NCI-H460 (cell line): ENCODE results near the gene ZFAND6. TPM values are rescaled to one million over a fixed set of nuclear protein-coding genes. Genes with fewer than 3 reads are reported as not detected.
"Not testable (repeated sequence)": the region's sequence is repeated elsewhere in the genome, so short reads cannot be mapped to it uniquely, and the experiment has no call there.

Experiments used
- DNase-seq: peaks from one replicate; pipeline ENCODE4 v3.0.0-alpha.2; 2016; ENCODE audit warnings: low read depth; ENCODE audit errors: extremely low read depth
- total RNA-seq: library from RNA; depleted of rRNA; stranded (reverse); fragments of >200 nt; shearing (Covaris generic); gene quantifications from 2 replicates; pipeline ENCODE4 v1.2.3, GENCODE V29; 2014

The ZFAND6 gene
- total RNA-seq, 1 experiment from 2014 or later: 91.6 TPM

- no peak for DNase-seq
Observed at GRCh38 chr15:80136854-80137253, 77.4 kb downstream of the ZFAND6 start.

GRCh38 chr15:80138961-80139360 is 79.5 kb downstream of the ZFAND6 start:
- no peak for DNase-seq

GRCh38 chr15:80140909-80141308 is 81.4 kb downstream of the ZFAND6 start:
- DNase-seq: no peak

GRCh38 chr15:80141916-80142598 is 82.6 kb downstream of the ZFAND6 start:
- DNase-seq: no peak

GRCh38 chr15:80142646-80143045 is 83.2 kb downstream of the ZFAND6 start:
- DNase-seq: no peak

GRCh38 chr15:80151148-80151547 is 91.7 kb downstream of the ZFAND6 start:
- no peak for DNase-seq

- DNase-seq: no peak
Observed at GRCh38 chr15:80151576-80151975, 92.1 kb downstream of the ZFAND6 start.

GRCh38 chr15:80152180-80152895 is 92.9 kb downstream of the ZFAND6 start:
- DNase-seq: peak; percentile 87

- DNase-seq: no peak
Observed at GRCh38 chr15:80152896-80153876, 93.7 kb downstream of the ZFAND6 start, which contains the start of gene FAH. Gene FAH (plus strand): TSS chr15:80152999. CDS start chr15:80153055, 56 bp downstream.

GRCh38 chr15:80153900-80154299 is 94.4 kb downstream of the ZFAND6 start:
- no peak for DNase-seq

GRCh38 chr15:80154336-80154735 is 94.9 kb downstream of the ZFAND6 start:
- no peak for DNase-seq

GRCh38 chr15:80155001-80155377 is 95.5 kb downstream of the ZFAND6 start:
- DNase-seq: no peak

- not testable (repeated sequence) for DNase-seq
Observed at GRCh38 chr15:80155378-80156175, 96.1 kb downstream of the ZFAND6 start.

- no peak for DNase-seq
Observed at GRCh38 chr15:80156176-80156720, 96.8 kb downstream of the ZFAND6 start.

- no peak for DNase-seq
Observed at GRCh38 chr15:80157215-80157614, 97.7 kb downstream of the ZFAND6 start.

- DNase-seq: no peak
Observed at GRCh38 chr15:80159301-80159700, 99.8 kb downstream of the ZFAND6 start.

GRCh38 chr15:80159811-80160569 is 100.5 kb downstream of the ZFAND6 start:
- DNase-seq: no peak

GRCh38 chr15:80160570-80161156 is 101.2 kb downstream of the ZFAND6 start:
- peak; percentile 31 for DNase-seq
